ENCODE measurements around the gene TRAP1.
A peak's percentile ranks its signal among the peaks of the same experiment; 100 is the strongest.

TRAP1 gene

DNA sequence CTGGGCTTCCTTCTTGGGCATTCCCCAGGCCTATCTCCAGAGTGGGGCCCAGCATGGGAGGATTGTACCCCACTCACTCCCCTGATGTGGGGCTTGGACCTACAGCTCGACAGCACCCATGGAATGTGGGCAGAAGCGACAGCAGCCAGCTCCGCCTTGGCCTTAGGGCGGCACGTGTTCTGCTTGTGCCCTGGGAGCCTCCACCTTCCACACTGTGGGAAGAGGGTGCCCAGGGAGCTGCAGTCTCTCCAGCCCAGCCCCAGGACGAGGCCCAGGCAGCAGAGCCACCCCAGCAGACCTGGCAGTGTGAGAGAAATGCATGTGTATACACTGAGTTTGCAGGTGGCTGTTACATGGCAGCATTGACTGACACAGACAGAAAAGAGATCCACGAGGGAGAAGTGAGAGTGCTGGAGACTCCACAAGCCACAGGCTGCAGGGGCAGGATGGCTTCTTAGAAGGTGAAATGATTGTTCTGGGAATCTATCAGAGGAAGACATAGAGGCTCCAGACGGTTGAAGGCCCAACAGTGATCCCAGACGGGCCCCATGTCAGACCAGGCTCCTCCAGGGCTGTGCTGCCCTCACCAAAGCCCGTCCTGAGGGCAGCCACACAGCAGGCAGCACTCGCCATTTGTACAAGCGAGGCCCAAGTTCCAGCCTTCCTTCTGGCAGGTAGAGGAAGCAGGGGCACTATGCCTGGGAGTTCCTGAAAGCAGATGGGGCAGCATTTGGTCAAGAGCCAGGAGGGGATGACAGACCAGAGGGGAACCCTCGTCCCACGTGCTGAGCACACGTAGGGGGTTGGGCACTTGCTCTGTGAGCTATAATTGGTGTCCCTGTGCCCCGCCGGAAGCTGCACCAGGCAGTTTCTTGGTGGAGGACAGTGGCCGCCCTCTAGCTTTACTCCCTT lies 65.6 kb downstream of the TRAP1 start:
- DNase-seq (ENCODE audit: low spot score) = no peak

- no peak for DNase-seq (ENCODE audit: low spot score)
These were observed 66.6 kb downstream of the TRAP1 start for GRCh38 chr16:3650631-3651265.

DNA sequence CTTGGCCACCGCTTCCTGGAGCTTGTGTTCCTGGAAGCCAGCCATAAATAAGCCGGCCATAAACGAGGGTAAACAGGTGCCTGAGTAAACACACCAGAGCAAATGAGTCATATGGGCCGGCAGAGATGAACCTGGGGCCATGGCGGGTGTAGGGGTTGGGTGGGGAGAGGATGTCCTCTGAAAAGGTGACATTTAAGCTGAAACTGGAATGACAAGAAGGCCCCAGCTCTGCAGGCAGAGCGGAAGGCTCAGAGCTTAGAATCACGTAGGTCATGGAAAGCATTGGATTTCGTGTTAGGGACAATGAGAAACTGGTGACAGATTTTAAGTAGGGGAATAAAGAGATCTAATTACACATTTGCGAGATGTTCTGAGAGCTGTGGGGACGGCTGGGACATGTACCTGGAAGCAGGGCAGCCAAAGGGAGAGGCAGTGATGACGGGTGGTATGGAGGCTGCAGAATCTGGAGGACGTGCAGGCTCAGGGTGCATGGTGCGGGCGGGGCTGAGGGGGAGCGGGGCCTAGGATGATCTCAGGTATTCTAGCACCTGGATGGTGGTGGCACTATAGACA lies 70.9 kb downstream of the TRAP1 start:
- DNase-seq (ENCODE audit: low spot score) = no peak

GRCh38 chr16:3645504-3646347 lies 71.6 kb downstream of the TRAP1 start:
- no peak for DNase-seq (ENCODE audit: low spot score)

DNA sequence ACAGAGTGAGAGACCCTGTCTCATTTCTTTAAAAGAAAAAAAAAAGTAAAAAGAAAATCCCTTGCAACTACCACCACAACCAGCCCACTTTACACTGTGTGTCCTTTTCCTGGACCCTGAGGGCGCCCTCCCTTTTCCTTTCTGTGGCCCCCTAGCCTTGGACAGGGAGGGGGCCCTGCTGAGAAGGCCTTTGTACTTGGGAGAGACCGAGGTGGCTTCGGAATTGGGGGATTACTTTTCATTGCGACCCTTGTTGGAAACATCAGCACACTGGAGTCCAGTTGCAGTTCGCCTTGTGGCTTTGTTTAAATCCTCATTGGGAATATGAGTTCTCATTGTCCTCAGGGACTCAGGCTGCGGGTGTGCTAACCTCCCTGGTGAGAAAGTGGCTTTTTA lies 72.2 kb downstream of the TRAP1 start:
- no peak for DNase-seq (ENCODE audit: low spot score)

DNA sequence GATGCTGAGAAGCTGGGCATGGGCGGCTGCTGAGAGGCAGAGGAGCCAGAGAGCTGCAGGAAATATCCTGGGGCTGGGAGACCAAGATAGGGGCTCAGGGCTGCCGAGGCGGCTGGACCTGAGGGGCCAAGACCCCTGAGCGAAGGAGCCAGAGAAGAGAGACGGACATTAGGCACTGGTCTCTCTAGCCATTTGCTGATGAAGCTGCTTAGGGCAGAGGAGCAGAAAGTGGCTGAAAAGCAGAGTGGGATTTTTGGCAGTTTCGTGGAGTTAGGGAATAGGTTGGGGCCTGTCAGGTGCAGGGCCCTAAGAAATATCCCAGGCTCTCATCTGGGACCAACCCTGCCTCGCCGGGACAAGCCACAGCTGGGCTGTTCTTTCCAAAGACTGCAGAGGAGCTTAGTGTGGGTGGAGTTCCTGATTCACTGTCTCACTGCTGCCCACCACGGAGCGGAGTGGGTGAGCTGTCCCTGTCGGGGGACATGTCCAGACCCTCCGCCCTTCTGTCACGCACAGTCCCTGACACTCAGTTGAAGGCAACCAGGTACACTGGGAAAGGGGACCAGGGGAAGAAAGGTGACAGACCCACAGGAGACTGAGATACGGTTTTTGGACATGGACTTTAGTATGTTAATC lies 74.1 kb downstream of the TRAP1 start:
- DNase-seq (ENCODE audit: low spot score) = no peak

GRCh38 chr16:3642397-3643094 lies 74.8 kb downstream of the TRAP1 start:
- peak; percentile 62 for DNase-seq (ENCODE audit: low spot score)

GRCh38 chr16:3641801-3642396 lies 75.4 kb downstream of the TRAP1 start:
- DNase-seq (ENCODE audit: low spot score) = no peak

DNA sequence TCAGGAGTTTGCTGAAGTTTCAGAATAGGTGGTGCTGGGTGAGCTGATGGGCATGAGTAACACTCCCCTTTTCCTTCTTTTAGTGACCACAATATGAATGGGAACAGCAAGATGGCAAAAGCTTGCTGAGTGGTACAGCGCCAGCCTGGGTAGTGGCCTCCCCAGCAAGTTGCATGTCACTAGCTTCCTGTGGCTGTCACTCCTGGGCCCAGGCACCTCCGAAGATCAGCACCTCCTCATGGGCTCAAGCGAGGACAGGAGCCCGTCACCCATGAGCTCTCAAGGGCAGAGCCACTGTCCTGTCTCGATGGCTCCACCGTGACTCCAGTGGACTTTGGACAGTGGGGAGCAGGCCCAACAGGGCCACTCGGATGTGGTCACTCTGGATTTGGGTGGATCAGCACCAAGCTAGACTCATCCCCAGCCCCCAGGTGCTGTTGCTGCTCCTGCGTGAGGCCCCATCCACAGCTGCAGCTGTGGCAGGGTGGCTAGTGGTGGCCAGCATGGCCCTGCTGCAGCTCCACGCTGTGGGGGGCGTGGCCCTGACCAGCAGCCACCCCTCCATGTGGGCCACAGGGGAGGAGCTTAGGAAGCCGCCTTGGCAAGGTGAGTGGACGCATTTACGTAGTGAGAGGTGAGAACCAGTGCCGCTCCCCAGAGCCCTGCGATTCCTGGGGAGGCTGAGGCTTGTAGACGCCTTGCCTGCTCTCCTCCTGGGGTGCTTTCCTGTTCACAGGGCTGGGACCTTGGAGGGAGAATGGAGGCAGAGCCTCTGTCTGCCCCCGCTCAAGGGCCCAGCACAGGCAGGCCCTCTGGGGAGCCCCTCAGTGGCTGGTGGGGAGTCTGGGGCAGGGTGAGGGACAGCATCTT lies 76.5 kb downstream of the TRAP1 start:
- no peak for DNase-seq (ENCODE audit: low spot score)

DNA sequence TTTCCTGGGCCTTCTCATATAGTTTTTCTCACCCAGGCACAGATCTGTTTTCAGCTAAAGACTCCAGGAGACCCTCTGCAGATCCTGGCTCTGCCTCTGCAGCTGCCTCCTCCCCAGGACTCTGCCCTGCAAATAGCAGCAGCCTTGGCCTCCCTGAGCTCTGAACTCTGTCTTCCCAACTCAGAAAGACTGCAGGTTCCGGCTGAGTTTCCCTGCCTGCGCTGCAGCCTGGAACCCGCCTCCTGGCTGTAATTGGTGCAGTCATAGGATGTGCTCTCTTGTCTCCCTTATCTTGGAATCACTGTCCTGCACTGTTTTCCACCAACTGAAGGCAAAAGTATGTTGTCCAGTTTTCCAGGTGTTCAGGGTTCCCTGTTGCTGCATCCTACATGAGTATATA lies 77.1 kb downstream of the TRAP1 start:
- DNase-seq (ENCODE audit: low spot score) = no peak

DNA sequence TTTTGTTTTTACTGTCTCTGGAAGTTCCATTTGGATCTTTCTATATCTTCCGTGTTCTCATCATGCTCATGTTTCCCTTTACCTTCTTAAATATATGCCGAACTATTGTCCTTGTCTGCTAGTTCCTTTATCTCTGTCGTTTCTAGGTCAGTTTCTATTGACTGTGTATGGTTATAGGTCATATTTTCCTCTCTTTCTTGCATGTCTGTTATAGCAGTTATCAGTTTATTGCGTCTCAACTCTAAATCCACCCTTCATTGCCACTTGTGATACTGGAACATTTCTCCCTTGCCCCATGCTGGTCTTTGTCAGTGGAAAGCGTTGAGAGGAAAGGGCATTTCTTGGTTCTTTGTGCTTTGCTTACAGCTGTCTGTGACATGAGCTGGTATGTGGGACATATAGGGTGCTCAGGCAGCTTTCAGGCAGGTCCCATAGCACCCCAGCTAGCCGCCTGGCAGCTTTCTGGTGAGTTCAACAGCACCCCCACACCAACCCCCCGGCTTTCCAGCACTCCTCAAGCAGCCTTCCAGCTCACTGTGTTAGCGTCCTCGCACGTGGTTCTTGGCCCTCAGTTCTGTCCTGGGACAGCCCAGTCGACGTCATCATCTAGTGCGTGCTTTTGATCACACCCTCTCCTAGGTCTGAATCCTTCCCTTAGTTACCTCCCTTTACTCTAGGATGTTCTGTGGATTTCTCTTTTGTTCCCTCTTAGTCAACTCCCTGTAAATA lies 78.2 kb downstream of the TRAP1 start:
- no peak for DNase-seq (ENCODE audit: low spot score)

GRCh38 chr16:3637371-3637923 lies 79.9 kb downstream of the TRAP1 start:
- DNase-seq (ENCODE audit: low spot score) = peak; percentile 68

DNA sequence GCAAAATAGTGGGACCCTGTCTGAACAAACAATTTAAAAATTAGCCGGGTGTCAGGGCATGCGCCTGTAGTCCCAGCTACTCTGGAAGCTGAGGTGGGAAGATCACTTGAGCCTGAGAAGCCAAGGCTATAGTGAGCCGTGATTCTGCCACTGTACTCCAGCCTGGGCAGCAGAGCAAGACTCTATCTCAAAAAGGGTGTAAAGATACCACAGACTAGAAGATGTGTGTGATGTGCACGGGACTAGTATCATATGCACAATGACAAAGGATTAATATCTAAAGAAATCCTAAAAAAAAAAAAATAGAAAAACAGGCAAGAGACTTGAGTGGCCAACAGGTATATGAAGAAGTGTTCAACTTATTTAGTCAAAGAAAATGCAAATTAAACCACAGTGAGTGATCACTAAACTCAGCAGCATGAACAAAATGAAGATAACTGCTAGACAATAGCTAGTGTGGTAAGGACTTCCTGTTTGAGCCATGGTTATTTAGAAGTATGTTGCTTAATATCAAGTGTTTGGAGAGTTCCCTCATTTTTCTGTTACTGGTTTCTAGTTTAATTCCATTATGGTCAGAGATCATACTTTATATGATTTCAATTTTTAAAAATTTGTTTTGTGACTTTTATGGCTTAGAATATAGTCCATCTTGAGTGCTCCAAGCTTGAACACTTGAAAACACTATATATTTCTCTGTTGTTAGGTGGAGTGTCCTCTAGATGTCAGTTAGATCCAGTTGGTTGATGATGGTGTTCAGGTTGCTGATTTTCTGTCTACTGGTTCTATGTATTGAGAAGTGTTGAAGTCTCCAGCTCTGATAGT lies 91.2 kb downstream of the TRAP1 start:
- no peak for DNase-seq (ENCODE audit: low spot score)

- DNase-seq (ENCODE audit: low spot score) = no peak
These were observed 92.0 kb downstream of the TRAP1 start for GRCh38 chr16:3625331-3625730.

DNA sequence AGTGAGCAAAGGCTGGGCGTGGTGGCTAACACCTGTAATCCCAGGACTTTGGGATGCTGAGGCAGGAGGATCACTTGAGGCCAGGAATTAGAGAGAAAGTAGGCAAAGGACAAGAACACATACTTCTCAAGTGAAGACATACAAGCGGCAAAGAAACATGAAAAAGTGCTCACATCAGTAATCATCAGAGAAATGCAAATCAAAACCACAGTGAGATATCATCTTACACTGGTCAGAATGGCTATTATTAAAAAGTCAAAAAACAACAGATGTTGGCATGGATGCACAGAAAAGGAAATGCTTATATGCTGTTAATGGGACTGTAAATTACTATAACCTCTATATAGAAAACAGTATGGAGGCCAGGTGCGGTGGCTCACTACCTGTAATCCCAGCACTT lies 93.7 kb downstream of the TRAP1 start:
- no peak for DNase-seq (ENCODE audit: low spot score)

- DNase-seq (ENCODE audit: low spot score) = no peak
These were observed 98.6 kb downstream of the TRAP1 start for GRCh38 chr16:3618769-3619141.

Measured in SK-N-DZ (cell line).